ENCODE results near the gene ZNF830. TPM values are rescaled to one million over a fixed set of nuclear protein-coding genes. Genes with fewer than 3 reads are reported as not detected.

Gene ZNF830
- total and polyA plus RNA-seq, 10 of the 15 experiments (the other 5 are each of a cell fraction or from before 2014, with no cell fraction given), result 9.7 to 18.5 (median 15.1) TPM

DNA sequence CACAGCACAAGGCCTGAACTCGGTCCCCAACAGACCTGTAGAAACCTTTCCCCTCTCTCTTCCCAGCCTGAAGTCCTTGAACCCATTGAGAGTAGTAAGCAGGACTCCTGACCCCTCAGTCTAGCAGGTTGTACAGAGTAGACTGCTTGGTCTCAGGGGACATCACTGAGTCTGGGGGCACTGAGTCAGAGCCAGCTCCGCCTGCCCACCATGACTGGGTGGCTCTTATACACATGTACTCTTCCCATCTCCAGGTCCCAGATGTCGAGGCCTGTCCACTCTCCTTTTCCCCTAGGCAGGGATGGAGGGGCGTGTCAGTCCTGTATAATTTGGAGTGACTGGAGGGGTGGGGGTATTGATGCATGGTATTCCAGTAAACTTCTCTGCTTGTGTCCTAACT is 42.4 kb downstream of the ZNF830 start:
- no peak overlapping the region for H3K4me3 ChIP-seq
- no peaks in the 10 kb centered on the region for H3K27me3 ChIP-seq (replicated peaks in 1 of 2; ENCODE audit: control insufficient read depth in 2 of 2, insufficient read depth in 2 of 2, low read length in 1 of 2)
- POLR2A ChIA-PET, result no interaction called here
- TF ChIP-seq DPF2 (IDR thresholded peaks at IDR 0.05) (no peak), ZNF384 (IDR thresholded peaks at IDR 0.05; ENCODE audit: borderline replicate concordance, low read depth, low read length) (no peak), POLR2AphosphoS5 (IDR thresholded peaks at IDR 0.05; ENCODE audit: low read length) (peak; percentile 26; the same call in 1 of the 2 replicates)
- no peak overlapping the region for H3K4me2 ChIP-seq (ENCODE audit: control insufficient read depth, insufficient read depth)
- H3K4me1 ChIP-seq (ENCODE audit: control insufficient read depth, insufficient read depth, low read length), result no peaks in the 10 kb centered on the region
- peaks cover 15 to 20% of the 10 kb centered on the region in 2 experiments; a peak in 3 of 4 replicates for H3K36me3 ChIP-seq (ENCODE audit: control insufficient read depth in 2 of 2, insufficient read depth in 2 of 2, low read length in 1 of 2)
- DNase-seq (ENCODE audit: low read depth, low spot score) (no peak), FAIRE-seq (no peak), ATAC-seq (no peak)
- intact Hi-C loops (cut with micrococcal nuclease; ENCODE audit: unreplicated experiment), result no loop called here
- RAD21 ChIA-PET (ENCODE audit: unreplicated experiment), result no interaction called here
- H3K9me3 ChIP-seq (replicated peaks; ENCODE audit: control insufficient read depth, insufficient read depth, low read length), result no peaks in the 10 kb centered on the region
- H3K9ac ChIP-seq (ENCODE audit: control insufficient read depth, insufficient read depth, low read length), result no peak overlapping the region
- WGBS (ENCODE audit: insufficient coverage, insufficient replicate concordance, low lambda C conversion rate, missing lambda C conversion rate), result 84% methylated on average over 4 of the region's 4 CpGs
- no TSS peak for BruUV-seq (replicated peaks)
- CTCF ChIA-PET, result no interaction called here
- SMC1A ChIA-PET (ENCODE audit: uncharacterized antibody, unreplicated experiment), result interaction anchor here (1.9 kb wide), 1 partner anchor 115 kb away, joined by 6 read pairs; no protein-coding TSS in a partner anchor
- no peaks in the 10 kb centered on the region for H3K79me2 ChIP-seq (ENCODE audit: control insufficient read depth, insufficient read depth, low read length)
- H2AFZ ChIP-seq (ENCODE audit: control insufficient read depth, low read depth, low read length), result no peak overlapping the region
- no peak overlapping the region for H3K27ac ChIP-seq (ENCODE audit: control insufficient read depth, insufficient read depth)
- in situ Hi-C loops (cut with MboI), result no loop called here
- H4K20me1 ChIP-seq (ENCODE audit: control insufficient read depth, insufficient read depth), result no peaks in the 10 kb centered on the region

DNA sequence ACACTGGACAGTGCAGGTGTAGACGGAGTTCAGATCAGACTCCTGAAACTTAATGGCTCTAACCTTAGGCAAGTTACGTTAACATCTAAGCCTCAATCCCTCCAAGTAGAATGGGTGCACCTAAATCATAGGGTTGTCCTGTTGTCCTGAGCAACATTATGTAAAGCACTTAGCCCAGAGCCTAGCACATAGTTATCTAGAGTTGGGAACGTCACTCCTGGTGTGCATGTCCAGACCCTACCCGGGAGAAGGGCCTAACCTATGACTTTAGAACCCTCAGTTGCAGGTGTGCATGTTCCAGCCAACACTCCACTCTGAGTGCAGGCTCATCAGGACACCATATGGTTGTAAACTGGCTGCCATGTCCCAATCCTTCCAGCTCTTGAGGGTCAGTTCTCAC is 45.0 kb downstream of the ZNF830 start:
- no peaks in the 10 kb centered on the region for H4K20me1 ChIP-seq (ENCODE audit: control insufficient read depth, insufficient read depth)
- no peaks in the 10 kb centered on the region for H3K27me3 ChIP-seq (replicated peaks in 1 of 2; ENCODE audit: control insufficient read depth in 2 of 2, insufficient read depth in 2 of 2, low read length in 1 of 2)
- no peak for FAIRE-seq
- ChIA-PET CTCF (no interaction called here), RAD21 (ENCODE audit: unreplicated experiment) (no interaction called here), POLR2A (no interaction called here), SMC1A (ENCODE audit: uncharacterized antibody, unreplicated experiment) (no interaction called here)
- no peak for DNase-seq (ENCODE audit: low read depth, low spot score)
- no peak overlapping the region for H3K4me2 ChIP-seq (ENCODE audit: control insufficient read depth, insufficient read depth)
- H3K27ac ChIP-seq (ENCODE audit: control insufficient read depth, insufficient read depth), result no peak overlapping the region
- ATAC-seq, result no peak
- intact Hi-C loops (cut with micrococcal nuclease; ENCODE audit: unreplicated experiment) (no loop called here), in situ Hi-C loops (cut with MboI) (no loop called here)
- H3K36me3 ChIP-seq (ENCODE audit: control insufficient read depth in 2 of 2, insufficient read depth in 2 of 2, low read length in 1 of 2), result peaks cover 12 to 27% of the 10 kb centered on the region in 2 experiments; a peak in 3 of 4 replicates
- no peak overlapping the region for H3K4me3 ChIP-seq
- no peaks in the 10 kb centered on the region for H3K79me2 ChIP-seq (ENCODE audit: control insufficient read depth, insufficient read depth, low read length)
- no TSS peak for BruUV-seq (replicated peaks)
- TF ChIP-seq, protein P1, sequence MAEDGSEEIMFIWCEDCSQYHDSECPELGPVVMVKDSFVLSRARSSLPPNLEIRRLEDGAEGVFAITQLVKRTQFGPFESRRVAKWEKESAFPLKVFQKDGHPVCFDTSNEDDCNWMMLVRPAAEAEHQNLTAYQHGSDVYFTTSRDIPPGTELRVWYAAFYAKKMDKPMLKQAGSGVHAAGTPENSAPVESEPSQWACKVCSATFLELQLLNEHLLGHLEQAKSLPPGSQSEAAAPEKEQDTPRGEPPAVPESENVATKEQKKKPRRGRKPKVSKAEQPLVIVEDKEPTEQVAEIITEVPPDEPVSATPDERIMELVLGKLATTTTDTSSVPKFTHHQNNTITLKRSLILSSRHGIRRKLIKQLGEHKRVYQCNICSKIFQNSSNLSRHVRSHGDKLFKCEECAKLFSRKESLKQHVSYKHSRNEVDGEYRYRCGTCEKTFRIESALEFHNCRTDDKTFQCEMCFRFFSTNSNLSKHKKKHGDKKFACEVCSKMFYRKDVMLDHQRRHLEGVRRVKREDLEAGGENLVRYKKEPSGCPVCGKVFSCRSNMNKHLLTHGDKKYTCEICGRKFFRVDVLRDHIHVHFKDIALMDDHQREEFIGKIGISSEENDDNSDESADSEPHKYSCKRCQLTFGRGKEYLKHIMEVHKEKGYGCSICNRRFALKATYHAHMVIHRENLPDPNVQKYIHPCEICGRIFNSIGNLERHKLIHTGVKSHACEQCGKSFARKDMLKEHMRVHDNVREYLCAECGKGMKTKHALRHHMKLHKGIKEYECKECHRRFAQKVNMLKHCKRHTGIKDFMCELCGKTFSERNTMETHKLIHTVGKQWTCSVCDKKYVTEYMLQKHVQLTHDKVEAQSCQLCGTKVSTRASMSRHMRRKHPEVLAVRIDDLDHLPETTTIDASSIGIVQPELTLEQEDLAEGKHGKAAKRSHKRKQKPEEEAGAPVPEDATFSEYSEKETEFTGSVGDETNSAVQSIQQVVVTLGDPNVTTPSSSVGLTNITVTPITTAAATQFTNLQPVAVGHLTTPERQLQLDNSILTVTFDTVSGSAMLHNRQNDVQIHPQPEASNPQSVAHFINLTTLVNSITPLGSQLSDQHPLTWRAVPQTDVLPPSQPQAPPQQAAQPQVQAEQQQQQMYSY (CRISPR knock-in tag; IDR thresholded peaks at IDR 0.05), result no peak
- TF ChIP-seq STAT1 (conservative IDR thresholded peaks at IDR 0.05) (no peak), POLR2A (IDR thresholded peaks at IDR 0.05; ENCODE audit: low read depth, low read length) (peak; percentile 26; the same call in 1 of the 2 replicates), POLR2AphosphoS5 (IDR thresholded peaks at IDR 0.05; ENCODE audit: low read length) (peak; percentile 60; the same call in 1 of the 2 replicates), STAT3 (IDR thresholded peaks at IDR 0.05; ENCODE audit: low read depth, low read length) (no peak)
- no peaks in the 10 kb centered on the region for H3K9me3 ChIP-seq (replicated peaks; ENCODE audit: control insufficient read depth, insufficient read depth, low read length)
- no peak overlapping the region for H3K9ac ChIP-seq (ENCODE audit: control insufficient read depth, insufficient read depth, low read length)
- no peak overlapping the region for H2AFZ ChIP-seq (ENCODE audit: control insufficient read depth, low read depth, low read length)
- 93% methylated on average over 4 of the region's 4 CpGs for WGBS (ENCODE audit: insufficient coverage, insufficient replicate concordance, low lambda C conversion rate, missing lambda C conversion rate)
- no peaks in the 10 kb centered on the region for H3K4me1 ChIP-seq (ENCODE audit: control insufficient read depth, insufficient read depth, low read length)
